Subcutaneous abdominal adipose tissue (tissue), 5 donors: ENCODE results near the gene HIF3A.

Experiments used
- H3K27ac ChIP-seq: one replicate; pipeline ENCODE4 v1.7.0; 2013; ENCODE audit warnings: low read depth, mild to moderate bottlenecking, inconsistent platforms, low read length, moderate library complexity
- H3K27me3 ChIP-seq, 5 donors: one replicate each; pipeline ENCODE4 v1.7.0; 2013; ENCODE audit warnings: low read length in 5 of 5, inconsistent platforms in 1 of 5; ENCODE audit not compliant: control insufficient read depth in 5 of 5, insufficient read depth in 4 of 5
- H3K36me3 ChIP-seq, 5 donors: one replicate each; pipeline ENCODE4 v1.7.0; 2013; ENCODE audit warnings: low read length in 5 of 5; ENCODE audit not compliant: control insufficient read depth in 5 of 5, insufficient read depth in 5 of 5
- H3K4me1 ChIP-seq, 5 donors: one replicate each; pipeline ENCODE4 v1.7.0; 2013; ENCODE audit warnings: low read length in 5 of 5, mild to moderate bottlenecking in 3 of 5, moderate library complexity in 1 of 5; ENCODE audit not compliant: control insufficient read depth in 5 of 5, insufficient read depth in 5 of 5
- H3K4me3 ChIP-seq, 5 donors: one replicate each; pipeline ENCODE4 v1.7.0; 2013; ENCODE audit warnings: low read length in 5 of 5, low read depth in 1 of 5
- H3K9ac ChIP-seq, 5 donors: one replicate each; pipeline ENCODE4 v1.7.0; 2013; ENCODE audit warnings: low read length in 5 of 5, mild to moderate bottlenecking in 4 of 5, moderate library complexity in 3 of 5
- H3K9me3 ChIP-seq, 5 donors: one replicate each; pipeline ENCODE4 v1.7.0; 2013; ENCODE audit warnings: low read length in 5 of 5; ENCODE audit not compliant: control insufficient read depth in 5 of 5
- donor health status: healthy.
- donor health status: healthy.
- donor health status: healthy.
- donor health status: healthy.
- donor health status: healthy.

The HIF3A gene

DNA sequence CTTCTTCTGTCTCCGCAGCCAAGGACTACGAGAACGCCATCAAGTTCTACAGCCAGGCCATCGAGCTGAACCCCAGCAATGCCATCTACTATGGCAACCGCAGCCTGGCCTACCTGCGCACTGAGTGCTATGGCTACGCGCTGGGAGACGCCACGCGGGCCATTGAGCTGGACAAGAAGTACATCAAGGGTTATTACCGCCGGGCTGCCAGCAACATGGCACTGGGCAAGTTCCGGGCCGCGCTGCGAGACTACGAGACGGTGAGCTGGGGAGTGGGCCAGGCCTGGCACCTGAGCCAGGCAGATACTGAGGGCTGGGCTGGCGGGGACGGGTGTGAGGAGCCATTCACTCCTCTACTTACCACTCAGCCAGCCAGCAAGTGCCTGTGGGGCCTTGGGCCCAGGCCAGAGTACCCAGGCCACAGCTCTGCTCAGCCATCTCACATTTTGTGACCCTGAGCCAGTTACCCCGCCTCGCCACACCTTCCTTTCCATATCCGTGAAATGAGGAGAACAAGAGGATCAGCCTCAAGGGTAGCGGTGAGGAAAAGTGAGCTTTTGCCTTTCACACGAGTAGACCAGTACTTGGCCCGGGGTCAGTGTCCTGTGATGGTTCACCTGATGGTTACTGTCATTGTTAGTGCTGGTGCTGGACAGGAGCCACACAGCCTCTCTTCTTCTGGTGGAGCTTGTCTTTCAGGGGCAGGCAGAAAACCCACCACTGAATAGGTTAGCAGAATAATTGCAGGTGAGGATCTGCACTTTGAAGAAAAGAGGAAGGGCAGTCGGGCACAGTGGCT lies 57.1 kb downstream of the HIF3A start:
- no peak overlapping the region for H3K27ac ChIP-seq
- peaks cover 8 to 39% (median 32%) of the 10 kb centered on the region in 5 donors for H3K4me1 ChIP-seq
- H3K4me3 ChIP-seq, result no peak overlapping the region
- no peak overlapping the region for H3K9ac ChIP-seq
- H3K36me3 ChIP-seq, result peaks cover 0 to 48% (median 38%) of the 10 kb centered on the region in 5 donors
- H3K9me3 ChIP-seq, result no peaks in the 10 kb centered on the region
- H3K27me3 ChIP-seq, result no peaks in the 10 kb centered on the region

DNA sequence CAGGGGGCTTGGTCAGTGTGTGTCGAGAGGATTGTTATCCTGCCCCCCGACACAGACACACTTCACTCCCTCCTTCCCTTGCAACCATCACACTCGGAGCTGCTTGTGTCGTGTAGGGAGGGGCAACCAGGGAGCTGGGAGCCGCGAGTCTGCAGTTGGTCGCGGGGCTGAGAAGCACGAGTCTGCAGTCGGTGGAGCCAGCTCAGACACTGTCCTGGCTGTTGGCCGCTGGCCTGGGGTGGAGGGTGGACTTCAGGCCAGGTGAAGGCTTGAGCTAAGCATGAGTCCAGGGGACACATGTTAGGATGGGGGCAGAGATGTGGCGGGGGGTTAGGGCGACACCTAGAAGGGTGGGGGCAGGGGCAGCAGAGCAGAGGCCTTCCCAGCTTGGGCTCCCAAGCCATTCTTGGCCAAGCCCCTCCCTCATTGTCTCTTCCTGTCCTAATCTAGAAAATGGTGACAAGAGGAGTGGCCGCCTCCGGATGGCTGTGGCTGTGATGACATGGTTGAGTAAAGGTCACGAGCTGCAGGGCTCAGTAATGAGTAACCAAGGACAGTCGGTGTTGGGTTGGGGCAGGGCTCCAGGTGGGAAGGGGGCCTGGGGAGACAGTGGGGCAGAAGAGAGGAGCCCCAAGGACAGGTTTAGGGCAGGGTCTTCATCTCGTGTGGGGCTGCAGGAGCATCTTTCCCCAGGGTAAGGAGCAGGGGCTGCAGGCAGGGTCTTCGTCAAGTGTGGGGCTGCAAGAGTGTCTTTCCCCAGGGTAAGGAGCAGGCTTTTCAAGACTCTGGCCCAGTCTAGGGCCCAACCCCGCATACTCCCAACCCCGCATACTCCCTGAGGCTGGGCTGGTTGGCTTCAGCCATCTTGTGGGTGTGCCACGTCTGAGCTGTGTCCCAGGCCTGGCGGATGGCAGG lies 58.6 kb downstream of the HIF3A start:
- peaks cover 0 to 48% (median 38%) of the 10 kb centered on the region in 5 donors for H3K36me3 ChIP-seq
- H3K27ac ChIP-seq, result no peak overlapping the region
- peaks cover 7 to 23% (median 17%) of the 10 kb centered on the region in 5 donors for H3K4me1 ChIP-seq
- no peak overlapping the region for H3K4me3 ChIP-seq
- no peak overlapping the region for H3K9ac ChIP-seq
- no peaks in the 10 kb centered on the region for H3K27me3 ChIP-seq
- H3K9me3 ChIP-seq, result no peaks in the 10 kb centered on the region

DNA sequence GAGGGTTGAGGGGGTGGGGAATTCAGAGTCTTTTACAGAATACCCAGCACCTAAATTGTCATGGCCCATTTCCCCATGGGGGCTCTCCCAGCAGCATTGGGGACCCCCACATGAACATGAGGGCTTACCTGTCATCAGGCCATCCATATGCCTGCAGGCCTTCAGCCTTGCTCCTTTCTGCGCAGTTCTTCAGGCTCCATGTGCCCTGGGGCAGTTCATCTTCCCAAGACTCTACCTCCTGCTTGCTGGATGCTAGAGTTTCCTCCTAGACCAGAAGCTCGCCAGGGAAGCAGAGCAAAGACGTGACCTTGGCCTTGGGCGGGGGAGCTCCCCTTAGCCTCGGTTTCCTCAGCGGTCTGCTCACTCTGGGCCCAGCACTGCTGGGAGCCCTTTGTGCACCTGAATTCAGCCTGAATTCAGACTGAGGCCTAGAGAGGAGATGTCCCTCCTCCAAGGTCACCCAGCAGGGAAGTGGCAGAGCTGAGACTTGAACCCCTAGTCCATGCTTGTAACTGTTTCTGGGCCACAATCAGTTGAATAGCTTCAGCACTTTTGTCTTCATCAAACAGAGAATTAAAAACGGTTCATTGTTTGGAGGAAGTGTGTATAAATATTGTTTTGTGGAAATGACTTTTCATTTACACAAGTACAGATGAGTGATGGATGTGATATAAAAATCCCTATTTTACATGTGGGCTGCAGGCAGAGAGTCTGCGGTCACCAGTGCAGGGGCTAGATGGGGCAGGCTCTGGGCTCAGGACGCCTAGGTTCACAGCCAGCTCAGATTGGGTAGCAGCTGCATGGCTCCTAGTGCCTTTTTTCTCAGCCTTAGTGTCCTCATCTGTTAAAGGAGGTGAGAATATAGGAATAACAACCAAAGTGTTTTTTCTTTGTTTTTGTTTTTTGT lies 59.6 kb downstream of the HIF3A start:
- Histone ChIP-seq H3K4me1 (peaks cover 3 to 14% (median 8%) of the 10 kb centered on the region in 5 donors), H3K36me3 (peaks cover 0 to 48% (median 38%) of the 10 kb centered on the region in 5 donors), H3K9ac (peak overlapping the region in 1 of 5 donors; percentile 7), H3K27me3 (no peaks in the 10 kb centered on the region), H3K9me3 (no peaks in the 10 kb centered on the region), H3K4me3 (no peak overlapping the region), H3K27ac (no peak overlapping the region)

DNA sequence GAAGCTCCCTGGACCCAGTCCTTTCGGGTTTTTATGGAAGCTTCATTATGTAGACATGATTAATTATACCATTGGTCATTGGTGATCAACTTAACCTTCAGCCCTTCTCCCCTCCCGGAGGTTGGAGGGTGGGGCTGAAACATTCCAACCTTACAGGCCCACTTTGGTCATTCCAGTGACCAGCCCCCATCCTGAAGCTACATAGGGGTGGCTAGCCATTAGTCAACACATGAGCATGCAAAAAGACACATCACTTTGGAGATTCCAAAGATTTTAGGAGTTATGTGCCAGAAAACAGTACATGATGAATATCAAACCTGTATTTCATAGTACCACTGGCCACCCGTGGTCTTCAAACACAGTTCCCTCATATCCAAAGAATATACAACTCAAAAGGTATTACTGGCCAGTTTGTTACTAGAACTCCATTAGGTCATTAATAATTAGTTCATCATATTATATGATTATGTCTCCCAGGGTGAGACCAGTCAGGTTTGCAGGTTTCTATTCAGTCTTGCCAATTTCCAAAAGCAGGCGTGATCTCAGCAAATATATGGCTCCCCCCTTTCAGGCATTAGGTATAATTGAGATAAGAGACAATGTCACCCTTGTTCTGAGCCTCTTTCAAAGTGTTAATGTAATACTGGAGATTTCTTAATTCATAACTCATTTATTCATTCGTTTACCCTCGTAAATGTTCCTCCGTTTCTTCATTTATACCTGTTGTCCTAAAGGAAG lies 61.2 kb downstream of the HIF3A start:
- Histone ChIP-seq H3K9me3 (no peaks in the 10 kb centered on the region), H3K4me1 (peaks cover 0 to 6% (median 0%) of the 10 kb centered on the region in 5 donors), H3K9ac (no peak overlapping the region), H3K36me3 (peaks cover 0 to 46% (median 38%) of the 10 kb centered on the region in 5 donors), H3K4me3 (no peak overlapping the region), H3K27ac (no peak overlapping the region), H3K27me3 (no peaks in the 10 kb centered on the region)

DNA sequence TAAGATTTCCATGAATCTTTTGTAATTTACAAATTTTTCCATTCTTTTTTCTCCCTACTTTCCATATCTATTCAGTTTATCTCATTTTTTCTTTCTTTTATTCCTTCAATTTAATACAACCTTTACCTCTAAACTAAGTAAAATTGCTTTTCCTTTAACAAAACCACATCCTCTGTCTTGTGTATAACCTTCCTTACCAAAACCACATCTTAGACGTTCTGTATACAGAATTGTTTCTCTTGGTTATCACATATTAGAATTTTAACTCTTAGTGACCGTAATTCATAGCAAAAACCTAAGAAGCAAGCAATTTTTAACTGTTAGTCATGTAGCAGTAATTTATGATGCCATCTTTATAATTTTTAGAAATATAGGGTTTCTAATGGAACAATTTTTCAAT lies 65.1 kb downstream of the HIF3A start:
- Histone ChIP-seq H3K4me1 (peaks cover 0 to 2% (median 0%) of the 10 kb centered on the region in 5 donors), H3K36me3 (peaks cover 0 to 41% (median 15%) of the 10 kb centered on the region in 5 donors), H3K9me3 (no peaks in the 10 kb centered on the region), H3K27me3 (no peaks in the 10 kb centered on the region), H3K9ac (no peak overlapping the region), H3K27ac (no peak overlapping the region), H3K4me3 (no peak overlapping the region)

DNA sequence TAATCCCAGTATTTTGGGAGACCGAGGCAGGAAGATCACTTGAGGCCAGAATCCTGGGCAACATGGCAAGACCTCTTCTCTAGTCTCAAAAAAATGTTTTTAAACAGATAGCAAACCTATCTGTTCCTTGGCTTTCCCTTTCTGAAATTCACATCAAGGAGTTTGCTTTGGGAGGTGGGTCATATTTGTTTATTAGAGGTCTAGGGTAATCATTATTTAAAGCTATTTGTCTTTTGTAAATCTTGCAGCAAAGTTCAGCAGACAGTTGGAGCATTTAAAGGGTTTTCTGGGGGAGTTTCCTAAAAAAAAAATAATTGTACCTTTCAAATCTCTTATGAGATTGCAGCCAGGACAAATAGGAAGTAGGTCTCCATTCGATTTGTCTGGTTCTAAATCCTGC lies 67.5 kb downstream of the HIF3A start:
- peaks cover 0 to 42% (median 18%) of the 10 kb centered on the region in 5 donors for H3K36me3 ChIP-seq
- H3K9me3 ChIP-seq, result no peaks in the 10 kb centered on the region
- H3K27me3 ChIP-seq, result no peaks in the 10 kb centered on the region
- H3K4me1 ChIP-seq, result peaks cover 0 to 3% (median 0%) of the 10 kb centered on the region in 5 donors
- peak overlapping the region in 1 of 5 donors; percentile 6 for H3K9ac ChIP-seq
- H3K4me3 ChIP-seq, result no peak overlapping the region
- no peak overlapping the region for H3K27ac ChIP-seq

DNA sequence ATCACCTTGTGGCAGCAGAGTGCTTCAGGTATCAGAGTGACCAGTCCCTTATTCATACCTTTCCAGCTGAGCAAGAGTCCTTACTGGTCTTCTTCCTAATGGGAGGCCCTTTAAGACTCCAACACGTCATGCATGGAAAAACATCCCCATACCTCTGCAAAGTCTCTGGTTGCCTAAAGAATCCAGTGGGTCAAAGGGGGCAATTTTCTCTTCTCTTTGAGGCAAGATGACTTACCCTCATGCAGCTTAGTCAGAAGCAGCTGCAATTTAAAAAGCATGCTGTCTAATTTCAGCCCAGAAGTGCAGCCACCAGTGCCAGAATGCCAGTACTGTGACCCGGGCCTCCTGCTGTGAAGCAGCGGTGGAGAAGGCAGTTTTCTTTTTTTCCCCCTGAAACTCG lies 68.7 kb downstream of the HIF3A start:
- Histone ChIP-seq H3K27ac (no peak overlapping the region), H3K36me3 (peaks cover 0 to 42% (median 18%) of the 10 kb centered on the region in 5 donors), H3K27me3 (no peaks in the 10 kb centered on the region), H3K4me1 (peaks cover 0 to 4% (median 0%) of the 10 kb centered on the region in 5 donors), H3K4me3 (no peak overlapping the region), H3K9me3 (no peaks in the 10 kb centered on the region), H3K9ac (no peak overlapping the region)

DNA sequence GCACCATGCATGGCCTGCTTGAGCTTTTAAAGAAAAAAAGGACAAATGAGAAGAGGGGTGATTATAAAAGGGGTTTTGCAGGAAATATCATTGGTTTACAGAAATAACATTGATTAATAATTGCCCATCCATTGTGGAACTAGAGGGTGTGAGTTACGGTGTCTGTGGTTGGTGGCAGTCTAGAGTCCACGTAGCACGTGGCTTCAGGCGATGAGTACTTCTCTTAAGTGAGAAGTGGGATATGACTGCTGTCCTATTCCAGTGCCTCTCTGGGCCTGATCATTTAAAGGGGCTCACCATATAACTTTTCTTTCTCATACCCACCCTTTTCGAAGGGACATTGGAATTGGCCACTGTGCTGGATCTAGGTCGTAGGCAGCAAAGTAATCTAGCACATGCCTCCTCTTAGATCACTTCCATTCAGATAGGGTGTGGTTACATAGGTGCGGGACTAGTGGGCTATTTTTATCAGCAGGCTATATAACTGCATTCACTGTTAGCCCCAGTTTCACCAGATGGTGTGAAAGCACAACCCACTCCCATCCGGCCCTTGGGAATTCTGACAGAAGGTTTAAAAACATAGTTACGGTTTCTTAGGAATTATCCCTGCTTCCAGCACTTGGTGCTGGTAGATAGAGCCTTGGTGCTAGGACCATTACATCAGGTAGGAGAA lies 69.9 kb downstream of the HIF3A start:
- H3K9me3 ChIP-seq, result no peaks in the 10 kb centered on the region
- H3K4me1 ChIP-seq, result peaks cover 0 to 10% (median 4%) of the 10 kb centered on the region in 5 donors
- H3K9ac ChIP-seq, result no peak overlapping the region
- no peak overlapping the region for H3K4me3 ChIP-seq
- H3K36me3 ChIP-seq, result peaks cover 0 to 44% (median 21%) of the 10 kb centered on the region in 5 donors
- H3K27ac ChIP-seq, result no peak overlapping the region
- no peaks in the 10 kb centered on the region for H3K27me3 ChIP-seq
